Measurements from ENCODE around the gene SUMO4.

DNA sequence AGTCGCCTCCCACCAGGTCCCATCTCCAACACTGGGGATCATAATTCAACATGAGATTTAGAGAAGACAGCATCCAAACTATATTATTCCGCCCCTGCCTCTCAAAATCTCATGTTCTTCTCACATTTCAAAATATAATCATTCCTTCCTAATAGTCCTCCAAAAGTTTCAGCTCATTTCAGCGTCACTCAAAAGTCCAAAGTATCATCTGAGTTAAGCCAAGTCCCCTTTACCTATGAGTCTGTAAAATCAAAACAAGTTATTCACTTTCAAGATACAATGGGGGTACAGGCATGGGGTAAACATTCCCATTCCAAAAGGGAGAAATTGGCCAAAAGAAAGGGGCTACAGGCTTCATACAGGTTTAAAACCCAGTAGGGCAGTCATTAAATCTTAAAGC lies 39.5 kb upstream of the SUMO4 start:
- TF ChIP-seq HDGF (IDR thresholded peaks at IDR 0.05; ENCODE audit: borderline replicate concordance), result no peak
- TF ChIP-seq SP1 (IDR thresholded peaks at IDR 0.05), result no peak

Data from HEK293T (cell line).